Dedifferentiated amniotic fluid mesenchymal stem cell (primary cell): Measurements from ENCODE around the gene FNDC3B.
"Not testable (repeated sequence)": the region's sequence is repeated elsewhere in the genome, so short reads cannot be mapped to it uniquely, and the experiment has no call there.

Experiments
- DNase-seq: peaks from one replicate; pipeline ENCODE4 v3.0.0-alpha.2; 2016; ENCODE audit errors: extremely low spot score

Gene FNDC3B

GRCh38 chr3:172031996-172032395 lies 7.4 kb upstream of the FNDC3B start:
- DNase-seq: no peak

GRCh38 chr3:172033396-172033795 lies 6.0 kb upstream of the FNDC3B start:
- DNase-seq: no peak

GRCh38 chr3:172034786-172035685 lies 4.3 kb upstream of the FNDC3B start:
- no peak for DNase-seq

GRCh38 chr3:172036541-172037215 lies 2.7 kb upstream of the FNDC3B start:
- DNase-seq: no peak

- DNase-seq: peak; percentile 24
These were observed 461 bp upstream of the FNDC3B start for GRCh38 chr3:172038798-172039435.

GRCh38 chr3:172040078-172040980 lies 951 bp downstream of the FNDC3B start:
- DNase-seq: peak; percentile 80

- no peak for DNase-seq
These were observed 1.9 kb downstream of the FNDC3B start for GRCh38 chr3:172040981-172041963.

GRCh38 chr3:172042136-172042662 lies 2.8 kb downstream of the FNDC3B start:
- no peak for DNase-seq

GRCh38 chr3:172042663-172043179 lies 3.3 kb downstream of the FNDC3B start:
- DNase-seq: not testable (repeated sequence)

GRCh38 chr3:172043233-172043632 lies 3.9 kb downstream of the FNDC3B start:
- DNase-seq: no peak

GRCh38 chr3:172043766-172044165 lies 4.4 kb downstream of the FNDC3B start:
- no peak for DNase-seq

GRCh38 chr3:172044833-172045585 lies 5.6 kb downstream of the FNDC3B start:
- DNase-seq: no peak

GRCh38 chr3:172046268-172046915 lies 7.0 kb downstream of the FNDC3B start:
- DNase-seq: no peak

- DNase-seq: no peak
These were observed 8.3 kb downstream of the FNDC3B start for GRCh38 chr3:172047567-172048115.

GRCh38 chr3:172048599-172048998 lies 9.2 kb downstream of the FNDC3B start:
- no peak for DNase-seq

- DNase-seq: no peak
These were observed 12.1 kb downstream of the FNDC3B start for GRCh38 chr3:172051310-172051956.

GRCh38 chr3:172051957-172052354 lies 12.6 kb downstream of the FNDC3B start:
- DNase-seq: no peak

GRCh38 chr3:172052405-172052804 lies 13.0 kb downstream of the FNDC3B start:
- DNase-seq: no peak
